Liver (tissue), 9 donors: ENCODE data around the gene FMN2. TPM values are rescaled to one million over a fixed set of nuclear protein-coding genes. Genes with fewer than 3 reads are reported as not detected.

Experiments used
- DNase-seq: peaks from one replicate; pipeline ENCODE4 v3.0.0-alpha.2; 2017; ENCODE audit warnings: low spot score
- H3K27ac ChIP-seq, 2 donors: one replicate each; pipeline ENCODE4 v1.7.0; 2013; ENCODE audit warnings: inconsistent platforms in 2 of 2, low read length in 2 of 2, control low read depth in 1 of 2, low read depth in 1 of 2, mild to moderate bottlenecking in 1 of 2
- H3K27me3 ChIP-seq, 4 donors: one replicate each; pipeline versions ENCODE4 v1.6.1 to v1.7.0; 2013; ENCODE audit warnings: low read length in 3 of 4, inconsistent platforms in 1 of 4, mild to moderate bottlenecking in 1 of 4, moderate library complexity in 1 of 4; ENCODE audit not compliant: control insufficient read depth in 4 of 4, insufficient read depth in 4 of 4
- H3K36me3 ChIP-seq, 4 donors: one replicate each; pipeline versions ENCODE4 v1.6.1 to v1.7.0; 2013; ENCODE audit warnings: low read length in 3 of 4, mild to moderate bottlenecking in 3 of 4, low read depth in 1 of 4, moderate library complexity in 1 of 4; ENCODE audit not compliant: control insufficient read depth in 4 of 4, insufficient read depth in 3 of 4
- H3K4me1 ChIP-seq, 4 donors: one replicate each; pipeline versions ENCODE4 v1.6.1 to v1.7.0; 2013; ENCODE audit warnings: low read length in 3 of 4, mild to moderate bottlenecking in 3 of 4, moderate library complexity in 1 of 4; ENCODE audit not compliant: control insufficient read depth in 4 of 4, insufficient read depth in 4 of 4
- H3K4me3 ChIP-seq, 3 donors: one replicate each; pipeline versions ENCODE4 v1.6.1 to v1.7.0; 2013; ENCODE audit warnings: low read length in 3 of 3, control low read depth in 1 of 3, low read depth in 1 of 3, mild to moderate bottlenecking in 1 of 3
- H3K9ac ChIP-seq, 2 donors: one replicate each; pipeline ENCODE4 v1.7.0; 2013; ENCODE audit warnings: low read length in 2 of 2, mild to moderate bottlenecking in 2 of 2, moderate library complexity in 2 of 2, control low read depth in 1 of 2, low read depth in 1 of 2
- H3K9me3 ChIP-seq, 4 donors: one replicate each; pipeline versions ENCODE4 v1.6.1 to v1.7.0; 2013; ENCODE audit warnings: low read length in 3 of 4; ENCODE audit not compliant: control insufficient read depth in 4 of 4
- EGR1 ChIP-seq, 2 donors: IDR thresholded peaks; 2 replicates each; pipeline ENCODE4 v1.6.1; 2016 to 2018; ENCODE audit warnings: antibody characterized with exemption in 2 of 2, low read depth in 2 of 2
- FOXA1 ChIP-seq: IDR thresholded peaks from 2 replicates; pipeline ENCODE4 v1.6.1; 2016; ENCODE audit warnings: antibody characterized with exemption
- FOXA2 ChIP-seq: IDR thresholded peaks from 2 replicates; pipeline ENCODE4 v1.6.1; 2016; ENCODE audit warnings: antibody characterized with exemption
- GABPA ChIP-seq, 2 donors: IDR thresholded peaks in 1 of 2; conservative IDR thresholded peaks in 1 of 2; 2 replicates each; pipeline ENCODE4 v1.6.1; 2016; ENCODE audit warnings: antibody characterized with exemption in 2 of 2, mild to moderate bottlenecking in 1 of 2, moderate library complexity in 1 of 2
- HNF4A ChIP-seq, 2 donors: conservative IDR thresholded peaks; 2 replicates each; pipeline ENCODE4 v1.6.1; 2016; ENCODE audit warnings: antibody characterized with exemption in 2 of 2, mild to moderate bottlenecking in 2 of 2
- HNF4G ChIP-seq: IDR thresholded peaks from 2 replicates; pipeline ENCODE4 v1.6.1; 2016; ENCODE audit warnings: antibody characterized with exemption
- MAX ChIP-seq: IDR thresholded peaks from 2 replicates; pipeline ENCODE4 v1.6.1; 2016; ENCODE audit warnings: antibody characterized with exemption
- NR2F2 ChIP-seq: IDR thresholded peaks from 2 replicates; pipeline ENCODE4 v1.6.1; 2016; ENCODE audit warnings: antibody characterized with exemption
- RAD21 ChIP-seq, 2 donors: IDR thresholded peaks; 2 replicates each; pipeline ENCODE4 v1.6.1; 2016; ENCODE audit warnings: antibody characterized with exemption in 2 of 2, mild to moderate bottlenecking in 2 of 2
- REST ChIP-seq: IDR thresholded peaks from 2 replicates; pipeline ENCODE4 v1.6.1; 2016; ENCODE audit warnings: antibody characterized with exemption, mild to moderate bottlenecking
- RXRA ChIP-seq, 2 donors: IDR thresholded peaks; 2 replicates each; pipeline ENCODE4 v1.6.1; 2017 to 2018; ENCODE audit warnings: antibody characterized with exemption in 2 of 2, mild to moderate bottlenecking in 1 of 2
- SP1 ChIP-seq: IDR thresholded peaks from 2 replicates; pipeline ENCODE4 v1.6.1; 2018; ENCODE audit warnings: antibody characterized with exemption, mild to moderate bottlenecking
- TAF1 ChIP-seq: conservative IDR thresholded peaks from 2 replicates; pipeline ENCODE4 v1.6.1; 2016; ENCODE audit warnings: antibody characterized with exemption, mild to moderate bottlenecking
- YY1 ChIP-seq: IDR thresholded peaks from 2 replicates; pipeline ENCODE4 v1.6.1; 2016; ENCODE audit warnings: antibody characterized with exemption, mild to moderate bottlenecking
- WGBS: extraction: QIAGEN DNeasy Blood & Tissue Kit; methylation state at CpG from one replicate; pipeline ENCODE4 v1.1.7; 2013; 5-methylcytosine and 5-hydroxymethylcytosine counted together
- polyA plus RNA-seq, 2 donors: library from polyadenylated mRNA; stranded (reverse) in 1 of 2; unstranded in 1 of 2; fragments of 200-250 nt in 1 of 2; fragments of >200 nt in 1 of 2; fragmentation: Nextera tagmentation in 1 of 2; extraction: Ambion mirVana in 1 of 2; gene quantifications; one replicate each; pipeline versions ENCODE4 v1.2.1 to v1.2.3, GENCODE V29; 2013 to 2015
- total RNA-seq, 2 donors: library from RNA; depleted of rRNA; stranded (reverse); fragments of >200 nt; gene quantifications; one replicate each; pipeline ENCODE4 v1.2.3, GENCODE V29; 2014
- TF ChIP-seq, protein P1 (sequence below): fragments of 150-350 bp; IDR thresholded peaks from 2 replicates; pipeline ENCODE4 v1.5.1; 2017; ENCODE audit warnings: improper control_type of control experiment, low read depth, low read length; ENCODE audit not compliant: missing input control
- TF ChIP-seq, protein P2 (sequence below): IDR thresholded peaks from 2 replicates; pipeline ENCODE4 v1.6.1; 2016; ENCODE audit warnings: antibody characterized with exemption
- TF ChIP-seq, protein P3 (sequence below): IDR thresholded peaks from 2 replicates; pipeline ENCODE4 v1.6.1; 2016; ENCODE audit warnings: antibody characterized with exemption
- donor health status: healthy.
- donor health status: healthy.
- donor health status: healthy.
- donor health status: healthy.
- donor health status: healthy.

Gene FMN2
- total and polyA plus RNA-seq, 4 donors: 0.17 TPM; not detected in 3

- H3K27ac ChIP-seq: no peak overlapping the region
- H3K4me1 ChIP-seq: no peaks in the 10 kb centered on the region
These were observed 53.4 kb downstream of the FMN2 start for GRCh38 chr1:240145120-240145519.

More at GRCh38 chr1:240145120-240145519, 53.4 kb downstream of the FMN2 start:
- no peaks in the 10 kb centered on the region for H3K9me3 ChIP-seq
- H3K36me3 ChIP-seq: no peaks in the 10 kb centered on the region
- DNase-seq: no peak
- no peak overlapping the region for H3K9ac ChIP-seq
- WGBS: 93% methylated on average over 14 of the region's 14 CpGs
- no peak overlapping the region for H3K4me3 ChIP-seq
- TF ChIP-seq MAX (no peak), FOXA1 (no peak), SP1 (no peak), TAF1 (no peak), EGR1 (IDR thresholded peaks at IDR 0.05; ENCODE audit: low read depth in 2 of 2) (no peak), FOXA2 (no peak), RXRA (IDR thresholded peaks at IDR 0.05) (no peak), NR2F2 (no peak), HNF4G (no peak), GABPA (IDR thresholded peaks at IDR 0.05 in 1 of 2, conservative IDR thresholded peaks at IDR 0.05 in 1 of 2) (no peak), YY1 (no peak), RAD21 (IDR thresholded peaks at IDR 0.05) (no peak), HNF4A (conservative IDR thresholded peaks at IDR 0.05) (no peak), REST (no peak)
- TF ChIP-seq, protein P1, sequence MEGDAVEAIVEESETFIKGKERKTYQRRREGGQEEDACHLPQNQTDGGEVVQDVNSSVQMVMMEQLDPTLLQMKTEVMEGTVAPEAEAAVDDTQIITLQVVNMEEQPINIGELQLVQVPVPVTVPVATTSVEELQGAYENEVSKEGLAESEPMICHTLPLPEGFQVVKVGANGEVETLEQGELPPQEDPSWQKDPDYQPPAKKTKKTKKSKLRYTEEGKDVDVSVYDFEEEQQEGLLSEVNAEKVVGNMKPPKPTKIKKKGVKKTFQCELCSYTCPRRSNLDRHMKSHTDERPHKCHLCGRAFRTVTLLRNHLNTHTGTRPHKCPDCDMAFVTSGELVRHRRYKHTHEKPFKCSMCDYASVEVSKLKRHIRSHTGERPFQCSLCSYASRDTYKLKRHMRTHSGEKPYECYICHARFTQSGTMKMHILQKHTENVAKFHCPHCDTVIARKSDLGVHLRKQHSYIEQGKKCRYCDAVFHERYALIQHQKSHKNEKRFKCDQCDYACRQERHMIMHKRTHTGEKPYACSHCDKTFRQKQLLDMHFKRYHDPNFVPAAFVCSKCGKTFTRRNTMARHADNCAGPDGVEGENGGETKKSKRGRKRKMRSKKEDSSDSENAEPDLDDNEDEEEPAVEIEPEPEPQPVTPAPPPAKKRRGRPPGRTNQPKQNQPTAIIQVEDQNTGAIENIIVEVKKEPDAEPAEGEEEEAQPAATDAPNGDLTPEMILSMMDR: no peak
- TF ChIP-seq, protein P2, sequence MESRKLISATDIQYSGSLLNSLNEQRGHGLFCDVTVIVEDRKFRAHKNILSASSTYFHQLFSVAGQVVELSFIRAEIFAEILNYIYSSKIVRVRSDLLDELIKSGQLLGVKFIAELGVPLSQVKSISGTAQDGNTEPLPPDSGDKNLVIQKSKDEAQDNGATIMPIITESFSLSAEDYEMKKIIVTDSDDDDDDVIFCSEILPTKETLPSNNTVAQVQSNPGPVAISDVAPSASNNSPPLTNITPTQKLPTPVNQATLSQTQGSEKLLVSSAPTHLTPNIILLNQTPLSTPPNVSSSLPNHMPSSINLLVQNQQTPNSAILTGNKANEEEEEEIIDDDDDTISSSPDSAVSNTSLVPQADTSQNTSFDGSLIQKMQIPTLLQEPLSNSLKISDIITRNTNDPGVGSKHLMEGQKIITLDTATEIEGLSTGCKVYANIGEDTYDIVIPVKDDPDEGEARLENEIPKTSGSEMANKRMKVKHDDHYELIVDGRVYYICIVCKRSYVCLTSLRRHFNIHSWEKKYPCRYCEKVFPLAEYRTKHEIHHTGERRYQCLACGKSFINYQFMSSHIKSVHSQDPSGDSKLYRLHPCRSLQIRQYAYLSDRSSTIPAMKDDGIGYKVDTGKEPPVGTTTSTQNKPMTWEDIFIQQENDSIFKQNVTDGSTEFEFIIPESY: no peak
- TF ChIP-seq, protein P3, sequence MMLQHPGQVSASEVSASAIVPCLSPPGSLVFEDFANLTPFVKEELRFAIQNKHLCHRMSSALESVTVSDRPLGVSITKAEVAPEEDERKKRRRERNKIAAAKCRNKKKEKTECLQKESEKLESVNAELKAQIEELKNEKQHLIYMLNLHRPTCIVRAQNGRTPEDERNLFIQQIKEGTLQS: no peak
- no peaks in the 10 kb centered on the region for H3K27me3 ChIP-seq
